K562 (cell line): ENCODE data around the gene FAM53C. TPM values are rescaled to one million over a fixed set of nuclear protein-coding genes. Genes with fewer than 3 reads are reported as not detected.

Experiments
- CHD2 ChIP-seq: IDR thresholded peaks from 2 replicates; pipeline ENCODE4 v1.6.1; 2011; ENCODE audit warnings: low read depth, low read length
- HNRNPUL1 ChIP-seq: fragments of 200-400 bp; formaldehyde crosslinking; IDR thresholded peaks from 2 replicates; pipeline ENCODE4 v1.6.1; 2017; ENCODE audit warnings: low read length
- JUN ChIP-seq, 2 experiments: sonication (generic) in 1 of 2; formaldehyde crosslinking in 1 of 2; IDR thresholded peaks; 2 replicates each; pipeline versions ENCODE4 v1.6.1 to v1.8.0; 2012 to 2022; ENCODE audit warnings: borderline replicate concordance in 2 of 2, mild to moderate bottlenecking in 2 of 2, improper control_type of control experiment in 1 of 2, low read depth in 1 of 2, low read length in 1 of 2, missing genetic modification reagents in 1 of 2
- MTA1 ChIP-seq: fragments of 450-650 bp; IDR thresholded peaks from 2 replicates; pipeline ENCODE4 v1.6.1; 2017; ENCODE audit warnings: borderline replicate concordance
- NFIX ChIP-seq: fragments of 250-450 bp; sonication (Bioruptor Pico); IDR thresholded peaks from 2 replicates; pipeline ENCODE4 v1.4.0; 2020; ENCODE audit warnings: low read depth, mild to moderate bottlenecking, moderate library complexity
- SAP30 ChIP-seq: fragments of 200-600 bp; sonication (generic); IDR thresholded peaks from 2 replicates; pipeline ENCODE4 v1.6.1; 2012; ENCODE audit warnings: borderline replicate concordance, low read depth, mild to moderate bottlenecking, moderate library complexity, low read length, control low read depth, inconsistent platforms; ENCODE audit not compliant: insufficient read depth, poor library complexity, severe bottlenecking
- TRIM24 ChIP-seq, 2 experiments: fragments of 450-650 bp; IDR thresholded peaks; 2 replicates each; pipeline ENCODE4 v1.6.1; 2016
- ZBTB49 ChIP-seq: sonication (generic); formaldehyde crosslinking; IDR thresholded peaks from 2 replicates; pipeline ENCODE4 v1.8.0; 2022; ENCODE audit warnings: missing genetic modification reagents, mild to moderate bottlenecking, borderline replicate concordance
- ZKSCAN1 ChIP-seq: fragments of 150-350 bp; IDR thresholded peaks from 2 replicates; pipeline ENCODE4 v1.6.1; 2016; ENCODE audit warnings: low read depth, low read length
- ZNF143 ChIP-seq: sonication (generic); formaldehyde crosslinking; IDR thresholded peaks from 2 replicates; pipeline ENCODE4 v1.9.0; 2022; ENCODE audit warnings: mild to moderate bottlenecking, missing genetic modification reagents
- polyA plus RNA-seq, 8 experiments: library from polyadenylated mRNA; depleted of rRNA in 4 of 8; stranded (reverse) in 5 of 8; unstranded in 3 of 8; fragments of >200 nt; fragmentation: Nextera tagmentation in 2 of 8; fragmentation: Illumina TruSeq in 1 of 8; extraction: Ambion mirVana in 2 of 8; extraction: Trizol in 1 of 8; gene quantifications; 2 replicates each; pipeline versions ENCODE4 v1.2.1 to v1.2.3, GENCODE V29; 2011 to 2014; ENCODE audit warnings: inconsistent platforms in 1 of 8, missing spikeins in 1 of 8
- total RNA-seq, 7 experiments: library from RNA; depleted of rRNA in 6 of 7; stranded (reverse); fragments of >200 nt in 6 of 7; fragmentation: Illumina TruSeq in 2 of 7; extraction: Trizol in 2 of 7; gene quantifications; 2 replicates each; pipeline versions ENCODE4 v1.2.1 to v1.2.3, GENCODE V29; 2011 to 2021; ENCODE audit warnings: low replicate concordance in 1 of 7
- TF ChIP-seq, protein P1 (sequence below), 2 experiments: fragments of 450-650 bp in 1 of 2; sonication (generic) in 1 of 2; formaldehyde crosslinking in 1 of 2; IDR thresholded peaks; 2 replicates each; pipeline versions ENCODE4 v1.7.1 to v1.9.0; 2016 to 2022; ENCODE audit warnings: inconsistent platforms in 1 of 2, mild to moderate bottlenecking in 1 of 2, missing genetic modification reagents in 1 of 2
- TF ChIP-seq, protein P2 (sequence below), 2 experiments: IDR thresholded peaks; 2 replicates each; pipeline ENCODE4 v1.6.1; 2011; ENCODE audit warnings: borderline replicate concordance in 1 of 2, control low read depth in 1 of 2, low read depth in 1 of 2, low read length in 1 of 2, mild to moderate bottlenecking in 1 of 2, mixed read lengths in 1 of 2, moderate library complexity in 1 of 2; ENCODE audit not compliant: insufficient read depth in 1 of 2, insufficient read length in 1 of 2, poor library complexity in 1 of 2, severe bottlenecking in 1 of 2; ENCODE audit errors: extremely low read depth in 1 of 2

Gene FAM53C
- total and polyA plus RNA-seq, 9 of the 15 experiments (the other 6 are each of a cell fraction or from before 2014, with no cell fraction given) = 9.7 to 38.5 (median 25.2) TPM

GRCh38 chr5:138331449-138332368 lies 6.4 kb upstream of the FAM53C start, which contains the start of gene CDC25C (continued):
- TF ChIP-seq, protein P1, sequence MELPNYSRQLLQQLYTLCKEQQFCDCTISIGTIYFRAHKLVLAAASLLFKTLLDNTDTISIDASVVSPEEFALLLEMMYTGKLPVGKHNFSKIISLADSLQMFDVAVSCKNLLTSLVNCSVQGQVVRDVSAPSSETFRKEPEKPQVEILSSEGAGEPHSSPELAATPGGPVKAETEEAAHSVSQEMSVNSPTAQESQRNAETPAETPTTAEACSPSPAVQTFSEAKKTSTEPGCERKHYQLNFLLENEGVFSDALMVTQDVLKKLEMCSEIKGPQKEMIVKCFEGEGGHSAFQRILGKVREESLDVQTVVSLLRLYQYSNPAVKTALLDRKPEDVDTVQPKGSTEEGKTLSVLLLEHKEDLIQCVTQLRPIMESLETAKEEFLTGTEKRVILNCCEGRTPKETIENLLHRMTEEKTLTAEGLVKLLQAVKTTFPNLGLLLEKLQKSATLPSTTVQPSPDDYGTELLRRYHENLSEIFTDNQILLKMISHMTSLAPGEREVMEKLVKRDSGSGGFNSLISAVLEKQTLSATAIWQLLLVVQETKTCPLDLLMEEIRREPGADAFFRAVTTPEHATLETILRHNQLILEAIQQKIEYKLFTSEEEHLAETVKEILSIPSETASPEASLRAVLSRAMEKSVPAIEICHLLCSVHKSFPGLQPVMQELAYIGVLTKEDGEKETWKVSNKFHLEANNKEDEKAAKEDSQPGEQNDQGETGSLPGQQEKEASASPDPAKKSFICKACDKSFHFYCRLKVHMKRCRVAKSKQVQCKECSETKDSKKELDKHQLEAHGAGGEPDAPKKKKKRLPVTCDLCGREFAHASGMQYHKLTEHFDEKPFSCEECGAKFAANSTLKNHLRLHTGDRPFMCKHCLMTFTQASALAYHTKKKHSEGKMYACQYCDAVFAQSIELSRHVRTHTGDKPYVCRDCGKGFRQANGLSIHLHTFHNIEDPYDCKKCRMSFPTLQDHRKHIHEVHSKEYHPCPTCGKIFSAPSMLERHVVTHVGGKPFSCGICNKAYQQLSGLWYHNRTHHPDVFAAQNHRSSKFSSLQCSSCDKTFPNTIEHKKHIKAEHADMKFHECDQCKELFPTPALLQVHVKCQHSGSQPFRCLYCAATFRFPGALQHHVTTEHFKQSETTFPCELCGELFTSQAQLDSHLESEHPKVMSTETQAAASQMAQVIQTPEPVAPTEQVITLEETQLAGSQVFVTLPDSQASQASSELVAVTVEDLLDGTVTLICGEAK (IDR thresholded peaks at IDR 0.05) = peak; percentile 38; the same call in 1 of the 2 replicates
- TF ChIP-seq, protein P1 (CRISPR knock-in tag; IDR thresholded peaks at IDR 0.05) = no peak
- TF ChIP-seq ZKSCAN1 (no peak), JUN (IDR thresholded peaks at IDR 0.05; ENCODE audit: borderline replicate concordance, low read depth, low read length) (no peak), JUN (CRISPR knock-in tag; IDR thresholded peaks at IDR 0.05; ENCODE audit: borderline replicate concordance) (no peak), ZNF143 (CRISPR knock-in tag) (no peak), SAP30 (peak; percentile 96), NFIX (CRISPR knock-in tag) (no peak), TRIM24 (IDR thresholded peaks at IDR 0.05) (no peak), MTA1 (peak; percentile 61; the same call in 1 of the 2 replicates), CHD2 (peak; percentile 74), ZBTB49 (CRISPR knock-in tag) (no peak), HNRNPUL1 (no peak)
- TF ChIP-seq, protein P2, sequence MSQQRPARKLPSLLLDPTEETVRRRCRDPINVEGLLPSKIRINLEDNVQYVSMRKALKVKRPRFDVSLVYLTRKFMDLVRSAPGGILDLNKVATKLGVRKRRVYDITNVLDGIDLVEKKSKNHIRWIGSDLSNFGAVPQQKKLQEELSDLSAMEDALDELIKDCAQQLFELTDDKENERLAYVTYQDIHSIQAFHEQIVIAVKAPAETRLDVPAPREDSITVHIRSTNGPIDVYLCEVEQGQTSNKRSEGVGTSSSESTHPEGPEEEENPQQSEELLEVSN (IDR thresholded peaks at IDR 0.05; ENCODE audit: borderline replicate concordance in 1 of 2, extremely low read depth in 1 of 2, insufficient read depth in 1 of 2, insufficient read length in 1 of 2, low read depth in 1 of 2, low read length in 1 of 2, poor library complexity in 1 of 2, severe bottlenecking in 1 of 2) = peak; percentile 44 to 74
